ENCODE measurements around the gene CAV3.
"Not testable (repeated sequence)": the region's sequence is repeated elsewhere in the genome, so short reads cannot be mapped to it uniquely, and the experiment has no call there.

CAV3 gene

DNA sequence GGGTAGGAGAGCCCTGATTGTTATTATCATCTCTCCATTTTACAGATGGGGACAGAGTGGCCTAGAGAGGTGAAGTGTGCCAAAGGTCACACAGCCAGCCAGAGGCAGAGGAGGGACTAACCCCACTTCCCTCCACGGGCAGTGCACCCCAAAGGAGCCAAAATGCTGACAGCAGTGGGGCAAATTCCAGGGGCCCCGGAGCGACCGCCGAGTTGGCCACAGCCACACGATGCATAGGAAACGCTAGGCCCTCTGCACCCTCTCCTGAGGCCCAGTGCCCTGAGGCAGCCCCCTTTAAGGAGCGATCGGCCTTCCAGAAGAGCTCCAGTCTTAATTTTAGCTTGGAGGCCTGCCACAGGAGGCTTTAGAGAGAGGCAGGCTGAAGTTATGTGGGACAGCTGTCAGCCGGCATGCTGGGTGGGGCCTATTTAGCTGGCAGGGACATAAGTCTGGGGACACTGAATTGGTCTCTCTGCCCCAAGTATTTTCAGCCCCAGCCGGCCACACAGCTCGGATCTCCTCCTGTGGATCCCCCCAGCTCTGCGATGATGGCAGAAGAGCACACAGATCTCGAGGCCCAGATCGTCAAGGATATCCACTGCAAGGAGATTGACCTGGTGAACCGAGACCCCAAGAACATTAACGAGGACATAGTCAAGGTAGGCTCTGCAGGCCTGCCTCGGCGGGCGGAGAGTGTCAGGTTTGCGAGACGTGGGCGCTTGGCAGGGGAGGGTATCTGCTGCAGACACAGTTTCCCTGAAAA, at the start of gene CAV3:
Gene CAV3, plus strand, starts transcription at position 471 of the 763 bp plus-strand sequence. Its CDS starts 75 bp downstream, at position 546.
- TF ChIP-seq, protein P1, sequence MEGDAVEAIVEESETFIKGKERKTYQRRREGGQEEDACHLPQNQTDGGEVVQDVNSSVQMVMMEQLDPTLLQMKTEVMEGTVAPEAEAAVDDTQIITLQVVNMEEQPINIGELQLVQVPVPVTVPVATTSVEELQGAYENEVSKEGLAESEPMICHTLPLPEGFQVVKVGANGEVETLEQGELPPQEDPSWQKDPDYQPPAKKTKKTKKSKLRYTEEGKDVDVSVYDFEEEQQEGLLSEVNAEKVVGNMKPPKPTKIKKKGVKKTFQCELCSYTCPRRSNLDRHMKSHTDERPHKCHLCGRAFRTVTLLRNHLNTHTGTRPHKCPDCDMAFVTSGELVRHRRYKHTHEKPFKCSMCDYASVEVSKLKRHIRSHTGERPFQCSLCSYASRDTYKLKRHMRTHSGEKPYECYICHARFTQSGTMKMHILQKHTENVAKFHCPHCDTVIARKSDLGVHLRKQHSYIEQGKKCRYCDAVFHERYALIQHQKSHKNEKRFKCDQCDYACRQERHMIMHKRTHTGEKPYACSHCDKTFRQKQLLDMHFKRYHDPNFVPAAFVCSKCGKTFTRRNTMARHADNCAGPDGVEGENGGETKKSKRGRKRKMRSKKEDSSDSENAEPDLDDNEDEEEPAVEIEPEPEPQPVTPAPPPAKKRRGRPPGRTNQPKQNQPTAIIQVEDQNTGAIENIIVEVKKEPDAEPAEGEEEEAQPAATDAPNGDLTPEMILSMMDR (IDR thresholded peaks at IDR 0.05), result no peak
- peaks cover 12% of the 10 kb centered on the region for H3K27me3 Mint-ChIP-seq (ENCODE audit: low read depth, poor library complexity)
- H3K27ac Mint-ChIP-seq, result peak within 1 kb of the TSS; percentile 70
- no peak for DNase-seq
- no peaks in the 10 kb centered on the region for H3K9me3 Mint-ChIP-seq
- no peak within 1 kb of the TSS for H3K4me3 Mint-ChIP-seq
- no peaks in the 10 kb centered on the region for H3K36me3 Mint-ChIP-seq (ENCODE audit: low read depth)
- peaks cover 56% of the 10 kb centered on the region for H3K4me1 Mint-ChIP-seq

DNA sequence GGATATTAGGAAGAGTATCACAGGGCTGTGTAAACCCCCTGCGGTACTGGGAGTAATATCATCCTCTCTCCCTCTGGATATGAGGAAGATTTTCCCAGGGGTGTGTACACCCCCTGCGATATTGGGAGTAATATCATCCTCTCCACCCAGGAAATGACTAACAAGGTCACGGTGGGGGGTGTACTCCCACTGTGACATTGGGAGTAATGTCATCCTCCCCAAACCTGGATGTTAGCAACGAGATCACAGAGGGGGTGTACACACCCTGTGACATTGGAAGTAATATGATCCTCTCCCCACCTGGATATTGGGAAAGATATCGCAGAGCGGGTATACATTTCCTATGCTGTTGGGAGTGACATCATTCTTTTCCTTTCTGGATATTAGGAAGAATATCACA, 48.6 kb upstream of the CAV3 start:
- H3K36me3 Mint-ChIP-seq (ENCODE audit: low read depth); DNase-seq; H3K9me3 Mint-ChIP-seq; H3K27ac Mint-ChIP-seq; H3K4me3 Mint-ChIP-seq: not testable (repeated sequence)
- Mint-ChIP-seq H3K27me3 (ENCODE audit: low read depth, poor library complexity) (peaks cover 23% of the 10 kb centered on the region), H3K4me1 (peaks cover 16% of the 10 kb centered on the region)

DNA sequence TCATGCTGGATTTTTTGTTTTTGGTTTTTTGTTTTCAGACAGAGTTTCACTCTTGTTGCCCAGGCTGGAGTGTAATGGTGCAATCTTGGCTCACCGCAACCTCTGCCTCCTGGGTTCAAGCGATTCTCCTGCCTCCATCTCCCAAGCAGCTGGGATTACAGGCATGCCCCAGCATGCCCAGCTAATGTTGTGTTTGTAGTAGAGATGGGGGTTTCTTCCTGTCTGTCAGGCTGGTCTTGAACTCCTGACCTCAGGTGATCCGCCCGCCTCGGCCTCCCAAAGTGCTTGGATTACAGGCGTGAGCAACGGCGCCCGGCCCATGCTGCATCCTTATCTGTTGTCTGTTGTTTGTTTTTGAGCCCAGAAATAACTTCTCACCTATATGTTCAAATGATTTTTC, 42.3 kb upstream of the CAV3 start:
- H3K27me3 Mint-ChIP-seq (ENCODE audit: low read depth, poor library complexity), result peaks cover 14% of the 10 kb centered on the region
- peak overlapping the region; percentile 41 for H3K27ac Mint-ChIP-seq
- H3K4me1 Mint-ChIP-seq; H3K36me3 Mint-ChIP-seq (ENCODE audit: low read depth); DNase-seq; H3K9me3 Mint-ChIP-seq; H3K4me3 Mint-ChIP-seq: not testable (repeated sequence)

DNA sequence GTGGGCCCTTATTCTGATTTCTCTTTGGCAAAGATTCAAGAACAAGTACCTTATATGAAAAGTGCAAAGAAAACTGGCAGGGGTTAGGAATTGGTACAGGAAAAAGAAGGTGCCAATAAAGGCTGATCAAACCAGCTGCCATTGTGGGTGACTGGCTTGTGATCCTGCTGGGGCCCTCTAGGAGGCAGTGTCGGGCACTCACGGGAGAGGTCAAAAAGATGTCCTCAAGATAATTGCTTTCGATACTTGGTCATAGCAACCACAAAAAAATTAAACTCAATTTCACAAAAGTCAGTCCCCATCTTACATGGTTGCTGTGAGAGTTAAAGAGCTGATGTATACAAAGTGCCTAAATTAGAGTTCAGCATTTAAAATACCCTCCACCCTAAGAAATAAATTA, 31.0 kb upstream of the CAV3 start:
- H3K4me1 Mint-ChIP-seq, result no peaks in the 10 kb centered on the region
- TF ChIP-seq, protein P1 (IDR thresholded peaks at IDR 0.05), result peak; percentile 48
- H3K9me3 Mint-ChIP-seq, result peaks cover 12% of the 10 kb centered on the region
- H3K27ac Mint-ChIP-seq, result no peak overlapping the region
- peak; percentile 32 for DNase-seq
- no peaks in the 10 kb centered on the region for H3K36me3 Mint-ChIP-seq (ENCODE audit: low read depth)
- peaks cover 16% of the 10 kb centered on the region for H3K27me3 Mint-ChIP-seq (ENCODE audit: low read depth, poor library complexity)
- H3K4me3 Mint-ChIP-seq, result no peak overlapping the region

DNA sequence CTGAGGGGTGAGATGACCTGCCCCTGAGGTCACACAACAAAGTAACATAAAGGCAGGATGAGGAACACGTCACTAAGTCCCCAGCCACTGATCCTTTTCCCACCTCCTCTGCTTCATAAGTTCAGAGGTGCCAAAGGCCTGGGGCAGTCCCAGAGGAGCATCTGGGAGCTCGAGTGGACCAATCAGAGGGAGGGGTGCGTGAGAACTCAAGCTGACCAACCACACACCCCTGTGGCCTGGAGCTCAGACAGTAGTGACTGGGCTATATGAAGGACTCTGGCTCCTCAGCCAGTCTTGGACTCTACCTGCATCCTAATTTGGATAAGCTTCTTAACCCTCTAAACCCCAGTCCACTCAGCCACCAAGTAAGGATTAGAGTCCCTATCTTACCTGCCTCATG, 28.0 kb upstream of the CAV3 start:
- Mint-ChIP-seq H3K4me1 (peaks cover 15% of the 10 kb centered on the region), H3K27ac (no peak overlapping the region), H3K4me3 (no peak overlapping the region), H3K27me3 (ENCODE audit: low read depth, poor library complexity) (peaks cover 21% of the 10 kb centered on the region), H3K36me3 (ENCODE audit: low read depth) (no peaks in the 10 kb centered on the region), H3K9me3 (peaks cover 5% of the 10 kb centered on the region)
- no peak for DNase-seq
- TF ChIP-seq, protein P1 (IDR thresholded peaks at IDR 0.05), result no peak

GRCh38 chr3:8709287-8709686, 24.3 kb upstream of the CAV3 start:
- Mint-ChIP-seq H3K4me1 (peaks cover 27% of the 10 kb centered on the region), H3K4me3 (no peak overlapping the region), H3K9me3 (peaks cover 5% of the 10 kb centered on the region), H3K36me3 (ENCODE audit: low read depth) (no peaks in the 10 kb centered on the region), H3K27me3 (ENCODE audit: low read depth, poor library complexity) (peaks cover 15% of the 10 kb centered on the region), H3K27ac (no peak overlapping the region)
- TF ChIP-seq, protein P1 (IDR thresholded peaks at IDR 0.05), result no peak
- DNase-seq, result no peak
